HG03108 (cell line): Measurements from ENCODE around the gene EMP2.
"Not testable (repeated sequence)": the region's sequence is repeated elsewhere in the genome, so short reads cannot be mapped to it uniquely, and the experiment has no call there.

Experiments
- ATAC-seq: cut with Tn5 transposase; IDR thresholded peaks from one replicate; pipeline ENCODE4 v1.9.1; 2021; ENCODE audit warnings: moderate library complexity; ENCODE audit not compliant: unreplicated experiment

The EMP2 gene

DNA sequence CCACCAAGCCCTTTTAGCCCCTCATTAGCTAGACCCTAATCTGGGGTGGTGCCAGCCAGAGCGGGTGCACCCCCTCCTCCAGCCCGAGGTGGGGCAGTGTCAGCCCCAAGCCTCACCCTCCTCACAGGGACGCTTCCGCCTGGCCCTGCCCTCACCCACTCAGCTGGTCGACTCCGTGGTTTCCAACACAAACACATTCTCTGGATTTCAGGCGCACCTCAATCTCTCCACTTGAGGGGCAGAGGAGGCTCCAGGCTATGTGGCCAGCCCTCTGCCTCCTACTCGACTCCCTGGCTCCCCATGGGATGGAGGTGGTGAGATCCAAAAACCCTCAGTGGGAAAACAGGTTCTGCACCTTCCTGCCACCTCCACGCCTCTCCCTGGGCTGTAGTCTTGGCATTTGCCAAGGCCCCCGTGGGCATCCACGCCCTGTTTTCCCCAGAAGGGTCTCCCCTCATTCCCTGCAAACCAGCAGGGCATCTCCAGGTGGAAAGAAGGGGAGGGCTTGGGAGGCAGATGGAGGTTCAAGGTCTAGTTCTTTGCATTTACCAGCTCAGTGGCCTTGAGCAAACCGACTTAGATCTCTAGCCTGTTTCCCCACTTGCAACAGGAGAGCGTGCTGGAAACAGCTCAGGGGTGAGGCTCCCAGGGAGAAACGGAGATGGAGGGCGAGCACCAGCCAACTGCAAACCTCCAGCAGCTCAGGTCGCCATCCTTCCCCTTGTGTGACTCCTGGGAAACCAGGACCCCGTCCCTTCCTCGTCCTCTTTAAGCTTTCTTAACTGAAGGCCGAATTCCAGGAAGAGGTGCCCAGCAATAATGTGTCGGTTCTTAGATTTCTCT, 1.7 kb downstream of the EMP2 start:
- no peak for ATAC-seq

- no peak for ATAC-seq
Measured at GRCh38 chr16:10577305-10578202, 2.8 kb downstream of the EMP2 start.

DNA sequence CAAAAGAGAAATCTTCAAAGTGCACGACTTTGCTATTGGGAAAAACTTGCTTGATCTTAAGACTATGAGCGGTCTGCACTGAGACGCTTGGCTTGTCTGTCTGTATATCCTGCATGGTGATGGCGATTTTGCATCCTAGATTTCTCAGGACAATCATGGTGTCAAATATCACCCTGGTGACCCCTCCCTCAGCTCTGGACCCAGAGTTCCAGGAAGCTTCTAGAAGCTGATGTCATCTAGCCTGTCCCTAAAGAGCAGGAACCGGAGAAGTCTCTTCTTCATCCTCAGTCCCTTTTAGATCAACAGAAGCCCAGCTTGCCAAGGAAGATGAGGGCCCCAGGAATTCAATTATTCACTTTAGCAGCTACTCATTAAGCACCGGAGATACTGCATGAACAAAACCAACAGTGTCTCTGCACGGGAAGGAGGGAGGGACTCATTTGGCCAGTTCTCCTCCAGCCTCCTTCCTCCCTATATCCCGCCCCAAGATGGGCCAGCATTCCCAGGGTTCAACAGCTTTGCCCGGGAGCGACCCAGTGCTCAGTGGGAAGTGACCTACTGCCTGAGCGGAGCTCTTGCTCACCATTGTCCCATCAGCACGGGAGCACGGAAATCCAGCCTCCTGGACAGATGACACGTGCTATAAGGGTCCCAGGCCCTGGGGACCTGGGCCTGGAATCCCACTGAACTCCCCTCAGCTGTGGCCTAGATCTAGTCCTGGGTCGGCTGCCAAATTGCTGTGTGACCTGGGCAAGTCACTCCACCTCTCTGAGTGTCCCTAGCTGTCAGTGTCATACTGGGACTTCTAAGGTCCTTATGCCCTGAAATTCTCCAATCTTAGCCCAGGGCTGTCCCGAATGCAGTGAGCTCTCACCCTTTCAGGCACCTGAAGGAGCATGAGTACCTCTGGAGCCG, 3.8 kb downstream of the EMP2 start:
- ATAC-seq: no peak

DNA sequence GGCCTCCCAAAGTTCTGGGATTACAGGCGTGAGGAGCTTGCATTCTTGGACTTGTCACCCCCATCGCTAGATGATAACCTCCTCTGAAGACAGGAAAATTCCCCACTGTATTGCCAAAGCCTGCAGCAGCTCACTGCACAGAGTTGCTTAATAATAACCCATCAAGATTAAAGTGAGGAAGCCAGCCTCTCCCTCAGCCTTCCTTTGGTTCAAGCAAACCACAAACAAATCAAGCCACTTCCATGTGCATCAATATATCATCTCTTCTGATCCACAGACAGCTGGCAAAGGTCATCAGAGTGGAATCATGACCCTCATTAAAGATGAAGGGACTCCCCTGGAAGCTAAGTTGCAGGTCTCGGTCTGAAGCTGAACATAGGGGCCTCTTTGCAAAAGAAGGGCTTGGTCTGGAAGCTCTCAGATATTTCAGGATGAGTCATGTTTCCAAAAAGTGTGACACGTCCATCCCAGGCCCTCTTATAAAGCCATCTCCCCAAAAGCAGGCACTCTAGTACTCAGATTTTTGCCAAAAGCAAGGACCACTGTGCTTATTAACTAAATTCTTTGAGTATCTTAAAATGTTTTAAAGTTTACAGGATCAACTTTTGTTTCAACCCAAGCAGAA, 4.8 kb downstream of the EMP2 start:
- ATAC-seq: no peak

DNA sequence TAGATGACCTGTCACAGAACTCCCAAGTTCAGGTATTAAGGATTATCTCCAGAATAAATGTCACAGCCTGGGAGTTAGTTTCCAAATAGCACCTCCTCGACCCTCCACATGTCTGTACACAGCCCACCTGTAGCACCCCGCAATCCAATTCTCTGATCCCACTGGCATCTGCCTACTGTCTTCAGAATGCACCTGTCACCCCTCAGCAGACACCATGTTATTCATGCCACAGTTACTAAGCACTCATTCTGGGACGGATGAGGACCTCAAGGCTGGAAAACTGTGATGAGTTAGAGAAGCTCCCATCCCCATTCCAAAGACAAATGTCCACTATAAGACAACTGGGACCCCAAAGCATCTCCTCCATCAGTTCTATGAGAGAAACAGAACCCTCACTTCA, 7.8 kb downstream of the EMP2 start:
- ATAC-seq: no peak

GRCh38 chr16:10571354-10571753, 9.0 kb downstream of the EMP2 start:
- ATAC-seq: no peak

GRCh38 chr16:10569621-10570020, 10.8 kb downstream of the EMP2 start:
- no peak for ATAC-seq

DNA sequence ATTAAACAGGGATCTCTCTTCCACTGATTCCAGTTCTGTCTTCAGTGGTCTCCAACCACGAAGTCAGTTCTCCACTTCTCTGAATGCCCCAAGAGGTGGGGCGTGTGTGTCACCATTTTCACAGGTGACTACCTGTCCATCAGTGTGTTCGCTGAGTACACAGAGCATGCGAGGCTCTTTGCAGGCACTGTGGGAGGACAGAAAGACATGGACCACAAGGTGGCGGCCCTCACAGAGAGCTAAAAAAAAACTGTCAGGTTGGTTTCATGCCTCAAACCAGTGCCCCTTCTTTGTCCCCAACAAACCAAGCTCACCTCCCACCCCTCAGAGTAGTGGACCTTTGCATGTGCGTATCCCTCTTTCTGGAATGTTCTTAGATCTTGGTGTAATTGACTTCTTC, 13.8 kb downstream of the EMP2 start:
- no peak for ATAC-seq

- no peak for ATAC-seq
Measured at GRCh38 chr16:10565167-10565566, 15.2 kb downstream of the EMP2 start.

DNA sequence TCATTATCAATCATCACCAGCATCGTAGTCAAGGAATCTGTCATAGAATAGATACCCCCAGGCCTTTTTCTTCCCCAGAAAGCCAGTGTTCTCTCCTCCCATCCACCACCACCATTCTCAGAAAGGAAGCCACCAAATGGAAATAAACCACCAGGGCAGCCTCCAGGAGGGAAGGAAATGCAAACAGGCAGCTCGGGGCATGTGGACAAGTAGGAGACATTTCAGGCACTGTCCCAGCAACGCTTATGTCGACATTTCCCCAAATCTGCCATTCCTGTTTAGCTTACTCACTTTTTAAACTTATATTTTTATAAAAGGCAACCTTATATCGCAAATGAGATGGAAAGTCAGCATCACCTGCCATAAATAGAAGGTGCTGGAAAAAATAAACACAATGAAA, 15.8 kb downstream of the EMP2 start:
- ATAC-seq: no peak

DNA sequence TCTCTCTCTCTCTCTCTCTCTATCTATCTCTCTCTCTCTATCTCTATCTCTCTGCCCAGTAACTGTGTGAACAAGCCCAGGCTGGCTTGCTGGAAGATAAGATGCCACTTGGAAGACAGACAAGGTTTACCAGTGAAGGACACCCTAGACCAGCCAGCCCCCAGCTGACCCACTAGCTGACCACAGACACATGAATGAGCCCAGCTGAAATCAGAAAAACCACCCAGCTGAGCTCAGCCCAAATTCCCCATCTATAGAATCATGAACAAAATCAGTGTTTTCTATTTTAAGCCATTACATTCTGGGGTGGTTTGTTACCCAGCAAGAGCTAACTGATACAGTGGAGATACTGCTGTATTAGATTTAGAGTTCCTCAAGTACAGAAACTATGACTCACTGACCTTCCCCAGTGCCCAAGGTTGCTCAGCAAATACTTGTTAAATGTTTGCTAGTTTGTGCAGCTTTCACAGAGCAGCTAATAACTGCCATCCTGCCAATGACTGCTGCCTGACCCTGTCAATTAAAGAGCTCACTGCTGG, 18.0 kb downstream of the EMP2 start:
- no peak for ATAC-seq

DNA sequence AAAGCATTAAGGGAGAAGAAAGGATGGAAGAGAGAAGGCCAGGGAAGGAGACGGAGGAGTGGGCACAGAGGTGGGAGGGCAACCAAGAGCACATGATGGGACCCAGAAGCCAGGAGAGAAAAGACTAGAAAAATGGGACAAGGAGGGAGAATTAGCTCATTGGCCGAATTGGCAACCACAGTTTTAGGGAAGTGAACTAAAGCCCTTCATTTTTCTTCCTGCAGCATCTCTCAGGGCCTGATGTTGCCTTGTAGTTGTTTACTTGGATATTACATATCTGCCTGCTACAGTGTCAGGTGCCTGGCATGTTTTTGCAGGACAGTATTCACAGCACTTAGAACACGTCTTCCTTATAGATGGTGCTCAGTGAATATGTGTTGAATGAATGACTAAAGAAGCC, 19.0 kb downstream of the EMP2 start:
- ATAC-seq: no peak

DNA sequence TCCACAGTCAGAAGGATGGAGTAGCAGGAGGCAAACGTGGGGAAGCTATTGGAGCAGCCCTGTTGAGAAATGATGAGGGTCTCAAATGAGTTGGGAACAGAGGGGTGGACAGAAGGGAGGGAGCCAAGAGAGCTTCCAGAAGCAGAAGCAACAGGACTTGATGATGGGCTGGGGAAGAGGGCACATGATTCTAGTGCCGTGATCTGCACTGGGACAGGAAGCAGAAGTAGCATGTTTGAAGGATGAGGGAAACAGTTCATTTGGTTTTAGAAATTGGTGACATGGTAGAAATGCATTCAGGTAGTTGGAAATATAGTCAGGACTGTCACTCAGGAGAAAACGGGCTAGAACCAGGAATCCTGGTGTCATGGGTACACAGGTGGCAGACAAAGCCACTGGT, 19.4 kb downstream of the EMP2 start:
- no peak for ATAC-seq

DNA sequence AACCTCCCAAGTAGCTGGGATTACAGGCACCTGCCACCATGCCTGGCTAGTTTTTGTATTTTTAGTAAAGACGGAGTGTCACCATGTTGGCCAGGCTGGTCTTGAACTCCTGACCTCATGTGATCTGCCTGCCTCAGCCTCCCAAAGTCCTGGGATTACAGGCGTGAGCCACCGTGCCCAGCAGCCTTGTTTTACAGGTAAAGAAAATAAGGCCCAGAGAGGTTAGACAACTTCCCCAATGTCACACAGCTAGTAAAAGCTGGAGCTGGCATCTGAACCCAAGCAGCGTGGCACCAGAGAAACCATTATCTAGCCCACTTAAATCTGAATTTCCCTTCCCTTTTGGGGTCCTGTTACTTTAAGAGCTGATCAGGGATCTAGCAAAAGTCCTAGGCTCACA, 20.6 kb downstream of the EMP2 start:
- ATAC-seq: not testable (repeated sequence)

DNA sequence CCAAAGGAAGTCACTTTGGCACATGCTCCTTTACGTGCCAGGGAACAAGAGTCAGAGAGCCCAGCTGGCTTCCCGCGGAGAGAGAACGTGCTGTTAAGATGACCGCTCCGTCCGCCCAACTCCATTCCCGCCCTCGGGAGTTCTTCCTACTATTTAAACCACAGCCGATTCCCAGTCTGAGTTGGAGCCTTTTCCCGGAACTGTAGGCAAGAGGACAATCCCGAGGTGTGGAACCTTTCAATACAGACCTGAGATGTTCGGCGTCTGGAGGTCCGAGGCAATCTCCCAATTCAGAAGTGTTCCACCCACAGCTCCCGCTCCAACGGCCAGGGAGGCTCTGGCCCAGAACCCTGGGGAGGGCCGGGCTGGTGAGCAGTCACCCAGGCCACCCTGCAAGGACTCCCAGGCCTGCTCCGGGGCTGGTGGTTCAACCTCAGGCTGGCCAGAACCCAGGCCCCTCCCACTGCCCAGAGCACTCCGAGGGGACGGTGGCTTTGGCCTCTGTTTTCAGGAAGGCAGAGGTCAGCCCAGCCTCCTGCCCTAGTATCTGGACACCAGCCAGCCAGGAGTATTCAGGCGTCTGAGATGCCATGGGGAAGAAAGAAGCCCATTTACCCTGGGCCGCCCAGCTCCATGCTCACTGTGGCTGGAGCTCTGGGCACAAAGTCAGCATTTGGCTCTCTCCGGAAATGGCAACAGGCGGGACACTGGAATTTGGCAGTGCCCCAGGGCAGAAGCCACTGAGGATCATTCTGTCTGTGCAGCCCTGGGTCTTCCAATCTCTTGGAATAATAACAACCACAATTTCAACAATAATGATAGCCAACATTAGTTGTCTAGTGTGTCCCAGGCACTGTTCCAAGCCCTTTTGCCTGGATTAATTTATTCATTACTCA, 21.4 kb downstream of the EMP2 start:
- ATAC-seq: no peak

GRCh38 chr16:10558305-10558704, 22.1 kb downstream of the EMP2 start:
- no peak for ATAC-seq

- no peak for ATAC-seq
Measured at GRCh38 chr16:10557750-10558149, 22.6 kb downstream of the EMP2 start.

DNA sequence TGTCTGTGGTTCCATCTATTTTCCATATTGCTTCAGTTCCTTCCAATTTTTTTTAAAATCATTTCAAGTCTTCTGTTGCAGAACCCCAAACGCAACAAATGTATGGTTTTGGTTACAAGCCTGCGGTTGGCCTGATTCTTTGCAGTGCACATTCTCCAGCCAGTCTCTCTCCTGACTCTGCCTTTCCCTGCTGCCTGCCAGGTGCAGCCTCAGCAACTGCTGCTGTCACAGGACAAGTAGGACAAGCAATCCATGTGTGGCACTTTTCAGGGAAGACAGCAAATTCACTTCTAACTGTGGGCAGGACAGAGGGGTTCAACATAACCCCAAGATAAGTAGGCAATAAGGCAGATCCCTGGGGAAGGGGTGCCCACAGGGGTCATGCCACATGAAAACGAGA, 24.2 kb downstream of the EMP2 start:
- no peak for ATAC-seq

- no peak for ATAC-seq
Measured at GRCh38 chr16:10554569-10554968, 25.8 kb downstream of the EMP2 start.
